Stimulated activated naive B cell treated with anti-CD40 and anti-IgM and Interleukin-4, amounts not matched to agents 10 μg/mL and 1 μg/mL and 100 μg/mL, for 72 hours (primary cell): ENCODE results near the gene AGER.
"Not testable (repeated sequence)": the region's sequence is repeated elsewhere in the genome, so short reads cannot be mapped to it uniquely, and the experiment has no call there.

Experiments
- ATAC-seq, 2 donors: fragments of 150-1000 bp; cut with Tn5 transposase; replicated peaks; 2 replicates each; pipeline ENCODE4 v1.10.0; 2021; ENCODE audit warnings: moderate library complexity in 1 of 2
- DNase-seq: peaks from one replicate; pipeline ENCODE4 v3.0.0; 2021
- H3K27ac Mint-ChIP-seq: one replicate; pipeline ENCODE4 v1.8.0; 2022; ENCODE audit warnings: mild to moderate bottlenecking, mixed read lengths
- H3K27me3 Mint-ChIP-seq, 2 donors: one replicate each; pipeline ENCODE4 v1.8.0; 2022; ENCODE audit warnings: mixed read lengths in 2 of 2
- H3K36me3 Mint-ChIP-seq, 2 donors: one replicate each; pipeline ENCODE4 v1.8.0; 2022; ENCODE audit warnings: mixed read lengths in 2 of 2, mild to moderate bottlenecking in 1 of 2
- H3K4me1 Mint-ChIP-seq, 2 donors: one replicate each; pipeline ENCODE4 v1.8.0; 2022; ENCODE audit warnings: mixed read lengths in 2 of 2, mild to moderate bottlenecking in 1 of 2
- H3K4me3 Mint-ChIP-seq, 2 donors: one replicate each; pipeline ENCODE4 v1.8.0; 2022; ENCODE audit warnings: mild to moderate bottlenecking in 2 of 2, mixed read lengths in 2 of 2, moderate library complexity in 1 of 2
- H3K9me3 Mint-ChIP-seq, 2 donors: one replicate each; pipeline ENCODE4 v1.8.0; 2022; ENCODE audit warnings: mixed read lengths in 2 of 2, mild to moderate bottlenecking in 1 of 2

The AGER gene

GRCh38 chr6:32186151-32186840, 2.2 kb upstream of the AGER start:
- Mint-ChIP-seq H3K4me3 (peak overlapping the region; percentile 5 to 23), H3K4me1 (peaks cover 41 to 69% of the 10 kb centered on the region in 2 donors), H3K27ac (peak overlapping the region; percentile 82), H3K36me3 (peaks cover 50 to 61% of the 10 kb centered on the region in 2 donors)
- DNase-seq, ATAC-seq, H3K9me3 Mint-ChIP-seq, H3K27me3 Mint-ChIP-seq: not testable (repeated sequence)

- not testable (repeated sequence) for H3K9me3 Mint-ChIP-seq, DNase-seq, ATAC-seq, H3K27me3 Mint-ChIP-seq
- Mint-ChIP-seq H3K4me3 (peak overlapping the region in 1 of 2 donors; percentile 23), H3K36me3 (peaks cover 52 to 63% of the 10 kb centered on the region in 2 donors), H3K27ac (peak overlapping the region; percentile 44), H3K4me1 (peaks cover 42 to 68% of the 10 kb centered on the region in 2 donors)
Observed at GRCh38 chr6:32185681-32186131, 1.7 kb upstream of the AGER start.

GRCh38 chr6:32183483-32184083, 470 bp downstream of the AGER start:
- ATAC-seq (no peak), DNase-seq (no peak)
- peak overlapping the region; percentile 20 for H3K27ac Mint-ChIP-seq
- no peaks in the 10 kb centered on the region for H3K27me3 Mint-ChIP-seq
- H3K4me1 Mint-ChIP-seq: peaks cover 53 to 75% of the 10 kb centered on the region in 2 donors
- no peaks in the 10 kb centered on the region for H3K9me3 Mint-ChIP-seq
- no peak overlapping the region for H3K4me3 Mint-ChIP-seq
- H3K36me3 Mint-ChIP-seq: peaks cover 61 to 67% of the 10 kb centered on the region in 2 donors

- Mint-ChIP-seq H3K27me3 (no peaks in the 10 kb centered on the region), H3K27ac (peak overlapping the region; percentile 20), H3K36me3 (peaks cover 61 to 65% of the 10 kb centered on the region in 2 donors), H3K4me1 (peaks cover 51 to 74% of the 10 kb centered on the region in 2 donors), H3K4me3 (no peak overlapping the region), H3K9me3 (no peaks in the 10 kb centered on the region)
- ATAC-seq (no peak), DNase-seq (no peak)
Observed at GRCh38 chr6:32183030-32183429, 1.0 kb downstream of the AGER start.

GRCh38 chr6:32182555-32182981, 1.5 kb downstream of the AGER start:
- Mint-ChIP-seq H3K4me3 (no peak overlapping the region), H3K9me3 (no peaks in the 10 kb centered on the region), H3K27ac (peak overlapping the region; percentile 86), H3K36me3 (peaks cover 60 to 62% of the 10 kb centered on the region in 2 donors), H3K27me3 (no peaks in the 10 kb centered on the region), H3K4me1 (peaks cover 49 to 71% of the 10 kb centered on the region in 2 donors)
- DNase-seq (no peak), ATAC-seq (no peak)

- ATAC-seq: no peak
- Mint-ChIP-seq H3K9me3 (no peaks in the 10 kb centered on the region), H3K27ac (peak overlapping the region; percentile 86), H3K36me3 (peaks cover 54 to 57% of the 10 kb centered on the region in 2 donors), H3K4me3 (no peak overlapping the region), H3K4me1 (peaks cover 46 to 71% of the 10 kb centered on the region in 2 donors), H3K27me3 (no peaks in the 10 kb centered on the region)
- DNase-seq: no peak
Observed at GRCh38 chr6:32181915-32182529, 2.0 kb downstream of the AGER start.

- no peak for DNase-seq
- Mint-ChIP-seq H3K4me3 (no peak overlapping the region), H3K9me3 (peaks cover 0 to 2% of the 10 kb centered on the region in 2 donors), H3K36me3 (peaks cover 48 to 49% of the 10 kb centered on the region in 2 donors), H3K27me3 (no peaks in the 10 kb centered on the region), H3K4me1 (peaks cover 46 to 71% of the 10 kb centered on the region in 2 donors), H3K27ac (no peak overlapping the region)
- ATAC-seq: no peak
Observed at GRCh38 chr6:32181148-32181702, 2.8 kb downstream of the AGER start.

- Mint-ChIP-seq H3K36me3 (peaks cover 40% of the 10 kb centered on the region in 2 donors), H3K4me3 (peak overlapping the region; percentile 83 to 91), H3K4me1 (peaks cover 43 to 66% of the 10 kb centered on the region in 2 donors), H3K27ac (peak overlapping the region; percentile 98), H3K9me3 (peaks cover 0 to 2% of the 10 kb centered on the region in 2 donors), H3K27me3 (no peaks in the 10 kb centered on the region)
- ATAC-seq (no peak), DNase-seq (no peak)
Observed at GRCh38 chr6:32179766-32180405, 4.2 kb downstream of the AGER start.

GRCh38 chr6:32178547-32179440, 5.3 kb downstream of the AGER start:
- Mint-ChIP-seq H3K27ac (peak overlapping the region; percentile 98), H3K4me1 (peaks cover 47 to 68% of the 10 kb centered on the region in 2 donors), H3K36me3 (peaks cover 39 to 41% of the 10 kb centered on the region in 2 donors), H3K27me3 (no peaks in the 10 kb centered on the region), H3K4me3 (peak overlapping the region; percentile 83 to 91), H3K9me3 (peaks cover 0 to 2% of the 10 kb centered on the region in 2 donors)
- no peak for DNase-seq
- peak; percentile 0 for ATAC-seq

GRCh38 chr6:32177788-32178546, 6.1 kb downstream of the AGER start, which contains the start of gene RNF5:
TSS of gene RNF5 (plus strand) at chr6:32178405. CDS start at chr6:32178512, 107 bp downstream.
- H3K9me3 Mint-ChIP-seq: peaks cover 0 to 2% of the 10 kb centered on the region in 2 donors
- peaks cover 35 to 40% of the 10 kb centered on the region in 2 donors for H3K36me3 Mint-ChIP-seq
- peak within 1 kb of the TSS; percentile 98 for H3K27ac Mint-ChIP-seq
- H3K27me3 Mint-ChIP-seq: no peaks in the 10 kb centered on the region
- ATAC-seq (peak; percentile 86 to 88), DNase-seq (peak; percentile 97)
- peaks cover 53 to 70% of the 10 kb centered on the region in 2 donors for H3K4me1 Mint-ChIP-seq
- H3K4me3 Mint-ChIP-seq: peak within 1 kb of the TSS; percentile 83 to 91

- Mint-ChIP-seq H3K9me3 (peaks cover 0 to 2% of the 10 kb centered on the region in 2 donors), H3K27ac (peak overlapping the region; percentile 98), H3K27me3 (no peaks in the 10 kb centered on the region), H3K4me3 (peak overlapping the region; percentile 83 to 91), H3K36me3 (peaks cover 29 to 34% of the 10 kb centered on the region in 2 donors), H3K4me1 (peaks cover 54 to 67% of the 10 kb centered on the region in 2 donors)
- ATAC-seq (peak in 1 of 2 donors; percentile 5), DNase-seq (no peak)
Observed at GRCh38 chr6:32177183-32177787, 6.8 kb downstream of the AGER start.
